GM19025 (cell line): ENCODE results near the gene LRRC8C.
"Not testable (repeated sequence)": the region's sequence is repeated elsewhere in the genome, so short reads cannot be mapped to it uniquely, and the experiment has no call there.

Experiments
- ATAC-seq: cut with Tn5 transposase; IDR thresholded peaks from one replicate; pipeline ENCODE4 v1.9.1; 2021; ENCODE audit warnings: mild to moderate bottlenecking, low read depth, moderate library complexity; ENCODE audit not compliant: unreplicated experiment

The LRRC8C gene

DNA sequence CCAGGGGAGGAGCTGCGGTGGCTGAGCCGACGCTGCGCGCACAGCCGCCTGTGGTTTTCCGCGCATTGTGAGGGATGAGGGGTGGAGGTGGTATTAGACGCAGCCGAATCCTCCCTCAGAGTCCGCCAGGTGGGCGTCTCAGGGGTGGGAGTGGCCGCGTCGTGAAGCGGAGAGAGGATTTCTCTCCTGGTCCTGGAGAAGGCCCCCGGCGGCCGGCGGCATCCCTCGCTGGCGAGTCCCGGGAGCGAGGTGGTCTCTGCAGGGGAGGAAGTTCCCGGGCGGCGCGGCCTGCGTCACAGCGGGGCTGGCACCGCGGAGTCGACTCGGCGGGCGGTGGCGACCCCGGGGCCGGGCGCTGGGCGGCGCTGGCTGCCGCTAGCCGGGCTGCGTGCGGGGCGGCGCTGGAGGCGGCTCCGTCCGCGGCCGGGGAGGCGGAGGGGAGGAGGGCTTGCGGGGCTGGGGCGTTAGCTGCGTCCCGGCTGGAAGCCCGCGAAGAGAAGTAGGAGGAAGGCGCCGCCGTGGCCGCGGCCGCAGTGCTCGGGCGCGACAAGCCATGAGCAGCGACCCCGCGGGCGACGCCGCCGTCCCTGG, at the start of gene LRRC8C:
LRRC8C (plus strand) TSS at position 464 of the 591 bp plus-strand sequence. CDS start 53,354 bp downstream, outside the sequence.
- ATAC-seq = peak; percentile 90

DNA sequence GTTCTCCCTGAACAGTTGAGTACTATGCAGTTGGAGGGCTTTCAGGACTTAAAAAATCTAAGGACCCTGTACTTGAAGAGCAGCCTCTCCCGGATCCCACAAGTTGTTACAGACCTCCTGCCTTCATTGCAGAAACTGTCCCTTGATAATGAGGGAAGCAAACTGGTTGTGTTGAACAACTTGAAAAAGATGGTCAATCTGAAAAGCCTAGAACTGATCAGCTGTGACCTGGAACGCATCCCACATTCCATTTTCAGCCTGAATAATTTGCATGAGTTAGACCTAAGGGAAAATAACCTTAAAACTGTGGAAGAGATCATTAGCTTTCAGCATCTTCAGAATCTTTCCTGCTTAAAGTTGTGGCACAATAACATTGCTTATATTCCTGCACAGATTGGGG, 48.7 kb upstream of the LRRC8C start:
- ATAC-seq = no peak

DNA sequence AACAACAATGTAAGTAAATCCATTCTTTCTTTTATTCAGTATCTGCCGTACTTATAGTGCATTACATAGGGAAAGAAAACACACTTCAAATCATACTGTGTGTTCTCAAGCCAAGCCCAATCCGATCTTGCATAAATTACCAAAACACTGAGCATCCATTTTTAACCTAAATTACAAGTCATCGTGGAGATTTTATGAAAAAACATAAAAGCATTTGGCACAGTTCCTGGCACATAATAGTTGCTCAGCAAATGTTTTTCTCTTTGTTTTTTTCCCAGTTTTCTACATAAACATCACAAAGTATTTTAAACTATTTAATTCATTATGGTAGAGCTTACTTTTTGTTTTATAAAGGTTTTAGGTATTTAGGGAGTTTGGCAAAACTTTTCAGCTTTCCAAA, 48.1 kb upstream of the LRRC8C start:
- ATAC-seq = no peak

DNA sequence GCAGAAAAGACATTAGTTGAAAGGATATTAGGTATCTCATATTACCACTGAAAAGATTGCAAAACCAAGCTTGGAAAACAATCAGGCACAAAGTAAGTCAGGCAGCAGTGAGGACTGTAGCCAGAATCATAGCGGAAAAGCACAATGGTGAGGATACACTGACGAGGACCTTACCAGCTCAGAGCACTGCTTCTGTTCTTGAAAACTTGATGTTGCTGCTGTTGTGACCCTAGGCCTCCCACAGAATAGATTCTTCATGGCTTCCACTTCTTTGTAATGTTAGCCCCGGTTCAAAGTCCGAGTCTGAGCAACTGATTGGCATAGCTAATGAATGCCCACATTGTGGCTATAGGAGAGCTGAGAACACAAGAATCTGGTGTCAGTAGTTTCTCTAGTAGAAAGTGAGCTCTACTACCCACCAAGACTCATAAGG, 45.2 kb upstream of the LRRC8C start:
- no peak for ATAC-seq

DNA sequence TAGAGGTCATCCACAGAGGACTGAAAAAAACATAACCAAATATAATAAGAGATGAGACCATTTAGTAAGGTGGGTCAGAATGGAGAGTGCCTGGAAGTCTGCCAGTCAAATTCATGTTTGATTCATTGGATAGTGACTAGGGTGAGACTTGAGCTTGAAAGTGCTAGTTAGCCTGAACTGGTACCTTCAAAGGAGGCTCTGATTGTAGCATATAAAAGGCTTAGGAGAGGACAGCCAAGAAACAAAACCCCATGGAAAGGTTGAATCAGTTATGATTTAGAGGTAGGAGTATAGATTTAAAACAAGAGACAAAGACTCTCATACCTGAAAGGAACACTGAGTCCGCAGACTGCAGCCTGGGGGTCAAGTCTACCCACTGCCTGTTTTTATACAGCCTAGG, 44.4 kb upstream of the LRRC8C start:
- ATAC-seq = no peak

DNA sequence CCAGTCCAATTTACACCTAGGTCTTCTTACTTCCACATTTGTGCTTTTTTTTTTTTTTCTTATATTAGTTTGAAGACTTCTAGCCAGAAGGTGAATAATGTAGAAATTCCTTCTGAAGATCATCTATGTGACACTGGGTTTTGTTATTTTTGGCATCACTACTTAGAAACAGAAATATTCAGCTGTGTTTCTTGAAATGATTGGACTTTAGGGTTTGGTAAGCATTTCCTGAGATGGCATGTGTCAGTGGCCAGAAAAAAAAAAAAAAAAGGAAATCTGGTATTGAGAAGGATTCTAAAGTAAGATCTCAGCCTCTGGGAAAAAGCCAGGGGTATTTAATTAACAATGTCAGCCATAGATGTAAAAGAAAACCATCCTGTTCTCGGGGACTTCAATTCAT, 43.4 kb upstream of the LRRC8C start:
- no peak for ATAC-seq

DNA sequence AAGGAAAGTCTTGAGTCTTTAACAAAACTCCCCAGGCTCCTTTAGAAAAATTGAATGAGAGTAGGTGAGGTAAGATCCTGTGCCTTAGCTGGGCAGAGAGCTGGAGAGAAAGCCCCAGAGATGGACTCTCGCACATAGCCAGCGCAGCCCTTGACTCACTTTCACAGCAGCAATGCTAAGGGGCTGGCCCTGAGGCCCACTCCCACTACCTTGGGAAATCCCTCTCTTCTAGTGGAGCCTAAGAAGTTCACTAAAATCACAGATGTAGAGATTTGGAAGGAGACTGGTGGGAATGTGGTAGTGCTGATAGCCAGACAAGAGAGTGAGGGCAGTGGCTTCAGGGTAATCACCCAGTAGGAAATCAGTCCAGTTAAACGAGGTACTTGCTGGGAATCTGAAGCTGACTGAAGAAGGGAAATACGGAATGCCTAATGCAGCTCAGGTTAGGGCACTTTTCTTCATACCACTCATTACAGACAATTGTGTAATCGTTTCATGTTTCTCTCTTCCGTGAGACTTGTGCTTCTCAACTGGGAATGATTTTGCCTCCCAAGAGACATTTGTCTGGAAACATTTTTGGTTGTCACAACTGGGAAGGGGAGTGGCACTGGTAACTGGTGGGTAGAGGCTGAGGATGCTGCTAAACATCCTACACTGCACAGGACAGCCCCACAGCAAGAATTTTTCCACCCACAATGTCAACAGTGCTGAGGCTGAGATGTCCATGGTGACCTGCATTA, 42.4 kb upstream of the LRRC8C start:
- no peak for ATAC-seq

DNA sequence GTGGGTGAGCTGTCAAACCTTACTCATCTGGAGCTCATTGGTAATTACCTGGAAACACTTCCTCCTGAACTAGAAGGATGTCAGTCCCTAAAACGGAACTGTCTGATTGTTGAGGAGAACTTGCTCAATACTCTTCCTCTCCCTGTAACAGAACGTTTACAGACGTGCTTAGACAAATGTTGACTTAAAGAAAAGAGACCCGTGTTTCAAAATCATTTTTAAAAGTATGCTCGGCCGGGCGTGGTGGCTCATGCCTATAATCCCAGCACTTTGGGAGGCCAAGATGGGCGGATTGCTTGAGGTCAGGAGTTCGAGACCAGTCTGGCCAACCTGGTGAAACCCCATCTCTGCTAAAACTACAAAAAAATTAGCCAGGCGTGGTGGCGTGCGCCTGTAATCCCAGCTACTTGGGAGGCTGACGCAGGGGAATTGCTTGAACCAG, 40.0 kb upstream of the LRRC8C start:
- ATAC-seq = not testable (repeated sequence)

DNA sequence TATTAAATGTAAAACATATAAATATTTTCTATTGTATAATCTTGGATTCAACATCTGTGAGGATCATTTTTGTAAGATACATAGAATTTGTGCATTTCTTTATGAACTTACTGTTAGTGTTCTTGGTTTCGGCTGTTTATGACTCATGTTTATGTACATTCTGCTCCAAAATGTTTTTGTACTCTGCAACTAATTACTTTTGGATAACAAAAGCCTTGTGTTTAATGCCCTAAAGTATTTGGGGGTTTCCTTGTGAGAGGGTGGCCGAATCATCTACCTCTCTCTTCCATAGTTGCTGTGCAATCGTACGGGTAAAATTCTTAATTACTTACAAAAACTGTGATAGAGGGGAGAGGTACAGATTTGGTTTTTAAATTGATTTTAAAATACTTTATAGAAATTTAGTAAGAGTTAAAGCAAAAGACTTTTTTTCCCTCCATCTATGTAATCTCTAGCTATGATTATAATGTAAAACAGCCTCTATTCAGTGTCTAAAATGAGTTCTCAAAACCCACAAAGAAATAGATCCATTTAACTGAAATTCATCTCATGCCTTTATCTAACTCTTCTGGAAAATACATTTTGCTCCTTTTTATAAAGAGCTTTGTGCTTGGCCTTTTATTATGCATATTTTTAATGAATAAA, 38.7 kb upstream of the LRRC8C start:
- no peak for ATAC-seq

DNA sequence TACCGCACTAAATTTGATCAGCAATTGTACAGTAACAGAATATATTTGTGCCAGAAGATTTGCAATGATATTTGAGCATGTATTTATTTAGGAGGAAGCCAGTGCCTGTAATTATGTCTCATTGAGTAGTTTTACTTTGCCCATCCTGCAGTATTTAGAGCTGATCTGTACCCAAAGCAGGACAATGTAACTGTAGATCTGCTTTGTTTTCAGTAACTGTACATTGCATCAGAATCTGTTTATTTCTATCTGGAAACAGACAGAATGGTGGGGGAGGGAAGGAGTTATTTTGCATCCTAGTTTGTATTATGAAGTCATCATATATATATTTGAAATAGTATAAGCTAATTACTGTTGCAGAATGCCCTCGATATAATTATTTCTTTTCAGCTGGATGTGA, 36.2 kb upstream of the LRRC8C start:
- ATAC-seq = no peak

DNA sequence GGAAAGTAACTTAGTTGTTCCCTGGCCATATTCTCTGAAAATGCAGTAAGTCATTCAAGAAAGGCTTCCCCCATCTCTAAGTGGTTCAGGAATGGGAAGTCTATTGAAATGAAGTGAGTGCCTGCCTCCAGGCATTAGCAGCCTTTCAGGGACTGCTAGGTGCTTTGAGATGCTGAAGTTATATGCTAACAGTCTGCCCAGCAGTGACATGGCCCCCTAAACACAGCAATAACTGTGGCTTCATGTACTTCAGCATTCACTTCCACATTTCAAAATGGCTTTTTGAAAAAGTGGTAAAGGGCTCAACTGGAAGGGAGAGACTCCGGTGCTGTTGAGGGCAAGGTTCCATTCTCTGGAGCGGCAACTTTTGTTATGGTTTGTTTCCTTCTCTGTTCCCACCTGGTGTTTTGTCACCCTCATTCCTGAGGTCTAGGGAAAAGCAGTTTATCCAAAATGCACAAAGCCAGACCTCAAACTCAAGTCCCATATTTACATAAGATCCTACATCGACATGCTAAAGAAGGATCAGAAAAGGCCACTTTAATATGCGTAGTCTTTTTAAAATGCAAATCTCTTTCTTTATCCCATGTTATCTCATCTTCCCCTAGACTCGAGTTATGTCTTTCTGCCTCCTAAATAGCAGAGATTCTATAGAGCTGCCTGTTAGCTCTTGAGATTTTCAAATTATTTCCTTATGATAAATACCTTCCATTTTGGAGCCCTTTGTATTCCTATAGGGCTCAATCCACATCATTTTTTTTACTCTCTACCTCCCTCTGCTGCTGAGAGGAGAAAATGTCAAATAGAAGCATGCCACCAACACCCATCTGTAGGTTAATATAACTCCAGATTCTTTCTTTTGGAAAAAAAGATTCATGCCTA, 34.2 kb upstream of the LRRC8C start:
- no peak for ATAC-seq

DNA sequence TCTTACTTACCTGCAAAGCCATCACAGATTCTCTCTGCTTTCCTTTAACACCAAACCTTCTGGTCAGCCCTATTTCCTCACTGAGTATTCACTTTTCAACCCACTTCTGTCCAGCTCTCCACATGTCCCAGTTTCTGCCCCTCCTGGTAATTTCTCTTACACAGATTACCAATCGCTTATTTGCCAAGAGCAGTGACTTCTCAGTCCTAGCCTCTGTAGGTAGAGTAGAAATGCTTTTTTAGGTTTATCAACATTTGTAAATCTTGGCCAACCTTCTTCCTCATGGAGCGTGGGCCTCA, 33.6 kb upstream of the LRRC8C start:
- no peak for ATAC-seq

DNA sequence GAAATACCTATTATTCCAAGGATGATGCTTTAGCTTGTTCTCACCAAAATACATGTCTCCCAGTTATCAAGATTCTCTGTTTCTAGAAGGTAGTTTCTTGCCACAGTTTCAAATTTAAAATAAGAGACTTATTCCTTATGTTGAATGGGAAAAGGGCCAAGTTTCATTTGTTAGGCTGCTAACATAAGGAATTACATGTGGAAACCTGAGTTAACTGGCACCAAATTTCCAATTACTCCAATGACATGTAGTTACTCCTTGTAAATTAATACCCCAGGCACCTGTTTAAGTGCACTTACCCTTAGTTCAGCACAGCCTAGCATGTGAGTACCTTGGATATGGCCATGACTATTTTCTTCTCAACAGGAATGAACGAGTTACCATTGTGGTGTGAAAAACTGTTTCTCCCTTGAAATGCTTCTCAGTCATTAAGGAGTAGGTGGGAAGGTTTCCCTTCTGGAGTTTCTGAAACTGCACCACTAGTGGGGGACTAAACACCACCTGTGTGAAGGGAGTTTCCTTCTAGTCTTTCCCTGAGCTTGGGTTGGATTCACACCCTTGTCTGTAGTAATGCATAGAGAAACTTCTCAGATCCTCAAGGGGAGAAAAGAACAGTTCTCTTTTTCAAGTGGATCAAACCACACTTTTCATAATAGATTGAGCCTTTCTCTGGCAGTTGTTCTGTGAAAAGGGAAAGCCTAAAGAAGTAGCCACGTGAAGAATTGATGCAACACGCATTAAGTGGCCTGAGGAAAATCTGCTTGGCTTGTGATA, 32.3 kb upstream of the LRRC8C start:
- ATAC-seq = no peak

DNA sequence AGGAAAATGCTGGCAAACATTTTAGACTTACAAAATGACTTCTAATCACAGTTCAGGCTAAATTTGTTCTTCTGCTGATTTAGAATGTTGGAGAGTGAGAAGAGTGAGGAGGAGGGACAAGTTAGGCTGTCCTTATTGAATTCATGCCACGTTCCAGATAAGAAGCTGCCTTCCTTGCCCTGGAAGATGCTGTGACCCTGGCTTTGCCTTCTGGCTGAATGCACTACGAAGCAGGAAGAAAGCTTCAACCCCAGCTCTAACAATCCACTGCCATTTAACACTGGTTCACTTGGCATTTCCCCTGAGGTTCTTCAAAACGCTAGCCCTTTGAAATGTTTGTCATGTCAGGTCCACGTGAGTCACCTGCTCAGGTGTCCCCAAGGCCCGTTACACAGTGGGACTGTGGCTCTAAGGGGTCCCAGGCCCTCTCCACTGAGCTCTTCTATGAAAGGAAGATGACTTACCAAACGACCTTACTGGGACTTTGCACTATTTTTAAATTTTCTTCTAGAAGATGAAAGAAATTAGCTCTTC, 30.0 kb upstream of the LRRC8C start:
- ATAC-seq = no peak

DNA sequence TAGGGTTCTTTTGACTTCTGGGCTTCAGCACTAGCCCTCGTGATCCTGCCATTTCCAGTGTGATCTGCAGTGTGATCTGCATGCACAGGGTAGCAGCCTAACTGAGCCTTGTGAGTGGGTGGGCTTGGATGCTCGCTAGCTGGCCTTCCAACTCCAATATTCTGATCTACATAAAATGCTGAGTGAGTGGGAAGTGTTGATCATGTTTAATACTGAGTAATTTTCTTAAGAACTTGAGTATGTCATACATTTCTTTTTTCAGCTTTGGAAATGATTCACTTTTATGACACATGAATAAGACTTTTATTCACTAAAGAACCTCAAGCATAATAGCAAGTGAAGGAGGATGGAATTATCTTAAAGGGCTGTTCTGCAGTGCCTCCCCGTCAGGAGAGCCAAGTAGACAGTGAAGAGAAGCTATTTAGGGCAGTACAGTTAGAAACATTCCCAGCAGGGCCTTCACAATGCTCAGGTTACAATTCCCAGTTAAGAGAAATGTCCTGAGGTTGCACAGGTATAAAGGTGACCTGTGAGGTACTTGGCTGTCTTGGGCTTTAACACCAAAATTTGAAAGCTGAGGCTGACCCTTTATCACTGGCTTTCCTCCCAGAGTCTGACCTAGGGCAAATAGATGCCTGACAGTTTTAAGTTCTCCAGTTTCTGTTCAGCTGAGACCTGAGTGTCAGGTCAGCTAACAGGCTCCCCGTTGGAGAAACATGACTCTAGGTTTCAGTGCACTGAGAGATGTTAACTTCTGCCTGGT, 29.1 kb upstream of the LRRC8C start:
- ATAC-seq = no peak

DNA sequence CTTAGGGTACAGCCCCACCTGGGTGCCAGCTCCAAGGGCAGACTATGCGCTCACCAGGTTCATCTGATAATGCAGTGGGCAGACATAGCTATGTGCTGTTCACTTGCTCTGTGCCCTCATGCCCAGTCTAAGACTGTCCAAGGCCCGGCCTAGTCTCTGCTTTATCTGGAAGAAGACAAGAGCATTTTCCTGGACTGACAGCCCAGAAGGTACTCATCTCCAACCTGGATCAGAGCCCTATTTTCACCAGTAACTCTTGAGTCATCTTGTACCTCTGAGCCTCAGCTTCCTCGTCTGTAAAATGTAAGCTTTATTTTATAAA, 28.5 kb upstream of the LRRC8C start:
- ATAC-seq = no peak

DNA sequence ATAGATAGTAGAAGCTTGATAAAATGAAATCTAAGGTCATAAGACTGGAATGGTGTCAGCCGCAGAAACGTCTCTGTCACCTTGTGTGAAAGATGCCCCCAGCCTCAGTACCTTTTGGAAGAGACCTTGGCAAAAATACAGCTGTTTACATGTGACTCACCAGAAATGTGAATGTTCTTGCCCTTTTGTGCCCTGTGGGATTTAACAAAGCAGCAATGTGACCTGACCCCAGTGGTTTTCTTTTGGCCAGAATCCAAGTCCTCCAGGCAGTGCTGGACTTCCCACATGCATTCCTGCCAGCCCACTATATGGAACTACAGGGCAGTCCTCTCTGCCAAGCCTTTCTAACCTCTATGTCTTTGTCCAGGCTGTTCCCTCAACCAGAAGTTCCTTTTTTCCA, 27.2 kb upstream of the LRRC8C start:
- no peak for ATAC-seq

DNA sequence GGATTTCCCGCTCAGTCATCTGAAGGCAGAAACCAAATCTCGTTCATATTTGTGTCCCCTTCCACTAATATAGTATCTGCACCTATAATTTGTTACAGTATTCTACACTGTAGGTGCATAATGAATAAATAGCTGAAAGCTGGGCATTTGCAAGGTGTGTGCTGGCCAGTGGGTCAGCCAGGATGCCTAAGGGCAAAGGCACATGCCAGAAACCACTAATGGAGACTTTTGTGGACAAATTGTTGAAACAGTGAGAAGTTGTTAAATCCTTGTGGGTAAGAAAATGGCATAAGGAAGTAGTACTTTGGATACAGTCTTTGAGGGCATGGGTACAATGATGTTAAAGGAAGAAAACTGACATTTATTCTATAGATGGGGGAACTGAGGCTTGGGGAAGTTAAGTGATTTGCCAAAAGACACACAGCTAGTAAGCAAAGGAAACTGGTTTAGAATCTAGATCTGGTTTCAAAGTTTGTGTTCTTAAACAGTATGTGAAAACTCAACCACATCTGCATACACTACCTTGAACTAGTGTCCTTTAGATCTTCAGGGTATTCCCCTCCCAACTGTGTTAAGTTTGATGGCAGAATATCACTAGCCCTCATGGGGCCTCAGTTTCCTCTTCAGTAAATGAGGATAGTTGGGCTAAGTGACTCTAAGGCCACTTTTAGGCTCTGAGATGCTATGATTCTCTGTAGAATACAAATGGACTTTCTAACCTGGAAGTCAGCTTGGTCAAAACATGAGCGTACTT, 26.5 kb upstream of the LRRC8C start:
- no peak for ATAC-seq

DNA sequence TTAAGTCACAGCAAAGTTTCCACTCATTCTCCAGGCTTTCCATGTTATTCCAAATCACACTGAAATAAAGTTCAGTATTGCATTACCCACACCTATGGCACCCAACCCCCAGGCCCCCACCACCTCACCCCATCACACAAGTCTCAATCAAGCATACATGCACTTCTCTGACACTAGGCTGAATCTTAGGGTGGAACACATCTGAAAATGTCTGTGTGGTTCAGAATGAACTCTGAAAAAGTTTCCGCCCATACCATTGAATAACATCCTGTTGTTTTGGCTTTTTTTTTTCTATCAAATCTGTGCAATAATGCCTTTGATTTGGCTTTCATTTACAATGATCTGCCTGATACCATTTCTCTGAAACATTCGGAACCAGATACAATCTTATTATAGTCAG, 25.8 kb upstream of the LRRC8C start:
- no peak for ATAC-seq
